Ascending aorta (tissue), 2 donors: ENCODE measurements around the gene CDH13. TPM values are rescaled to one million over a fixed set of nuclear protein-coding genes. Genes with fewer than 3 reads are reported as not detected.

Experiments used
- DNase-seq, 2 donors: peaks; one replicate each; pipeline ENCODE4 v3.0.0-alpha.2; 2019; ENCODE audit warnings: low spot score in 2 of 2
- H3K27ac ChIP-seq, 2 donors: fragments of 200-600 bp; sonication (generic); one replicate each; pipeline ENCODE4 v1.5.1; 2016 to 2017; ENCODE audit warnings: mild to moderate bottlenecking in 1 of 2
- H3K27me3 ChIP-seq: fragments of 200-600 bp; sonication (generic); one replicate; pipeline ENCODE4 v1.5.1; 2017
- H3K36me3 ChIP-seq, 2 donors: fragments of 200-600 bp; sonication (generic); one replicate each; pipeline ENCODE4 v1.5.1; 2016
- H3K4me1 ChIP-seq, 2 donors: fragments of 200-600 bp; sonication (generic); one replicate each; pipeline ENCODE4 v1.5.1; 2016 to 2017; ENCODE audit warnings: mild to moderate bottlenecking in 1 of 2
- H3K4me3 ChIP-seq, 2 donors: fragments of 200-600 bp; sonication (generic); one replicate each; pipeline ENCODE4 v1.5.1; 2016 to 2017; ENCODE audit warnings: mild to moderate bottlenecking in 1 of 2
- H3K9me3 ChIP-seq, 2 donors: fragments of 200-600 bp; sonication (generic); one replicate each; pipeline ENCODE4 v1.5.1; 2016
- CTCF ChIP-seq, 3 experiments: fragments of 200-600 bp in 2 of 3; fragments of 450-650 bp in 1 of 3; sonication (generic) in 2 of 3; IDR thresholded peaks; one replicate each; pipeline ENCODE4 v1.5.1; 2016 to 2019; ENCODE audit warnings: antibody characterized with exemption in 3 of 3, mild to moderate bottlenecking in 1 of 3, moderate library complexity in 1 of 3
- intact Hi-C: fragments of 100-400 bp; cut with DNase I; formaldehyde crosslinking; loops from one replicate; pipeline ENCODE4 v1.15.1; 2023
- total RNA-seq: library from RNA; depleted of rRNA; stranded (reverse); fragments of >200 nt; gene quantifications from one replicate; pipeline ENCODE4 v1.1.0, GENCODE V29; 2016

The CDH13 gene
- total RNA-seq, 1 donor from 2014 or later, result 160 TPM

- no peaks in the 10 kb centered on the region for H3K36me3 ChIP-seq
- TF ChIP-seq CTCF (IDR thresholded peaks at IDR 0.05), result no peak
- no peak for DNase-seq
- intact Hi-C loops, result no loop called here
- no peak overlapping the region for H3K4me3 ChIP-seq
- no peaks in the 10 kb centered on the region for H3K9me3 ChIP-seq
- H3K27ac ChIP-seq, result no peak overlapping the region
- H3K4me1 ChIP-seq, result no peaks in the 10 kb centered on the region
- H3K27me3 ChIP-seq, result no peaks in the 10 kb centered on the region
Observed at GRCh38 chr16:83273504-83274173, 646.9 kb downstream of the CDH13 start.

GRCh38 chr16:83279251-83279650 is 652.5 kb downstream of the CDH13 start:
- Histone ChIP-seq H3K36me3 (no peaks in the 10 kb centered on the region), H3K27me3 (no peaks in the 10 kb centered on the region), H3K27ac (no peak overlapping the region), H3K9me3 (no peaks in the 10 kb centered on the region), H3K4me1 (no peaks in the 10 kb centered on the region), H3K4me3 (no peak overlapping the region)
- TF ChIP-seq CTCF (IDR thresholded peaks at IDR 0.05), result no peak
- DNase-seq, result no peak
- intact Hi-C loops, result no loop called here

DNA sequence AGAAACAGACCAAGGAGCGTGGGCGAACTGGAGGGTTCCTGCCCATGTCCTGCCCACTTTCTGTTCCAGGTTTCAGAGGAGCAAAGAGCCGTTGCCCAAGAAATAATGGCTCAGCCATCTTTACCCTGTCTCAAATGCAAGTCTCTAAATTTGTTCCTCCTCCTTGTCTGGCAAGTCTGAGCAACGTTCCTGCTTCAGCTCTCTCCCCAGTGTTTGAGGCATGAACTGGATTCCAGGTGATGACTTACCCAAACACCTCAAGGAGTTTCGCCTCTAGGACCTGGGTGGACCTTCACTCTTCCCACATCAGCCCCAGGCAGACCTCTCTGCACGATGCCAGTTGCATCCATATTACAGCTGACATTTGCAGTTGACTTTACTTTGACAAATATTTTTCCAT is 659.2 kb downstream of the CDH13 start:
- H3K27me3 ChIP-seq, result no peaks in the 10 kb centered on the region
- H3K4me3 ChIP-seq, result no peak overlapping the region
- H3K4me1 ChIP-seq, result no peaks in the 10 kb centered on the region
- intact Hi-C loops, result no loop called here
- DNase-seq, result no peak
- no peaks in the 10 kb centered on the region for H3K36me3 ChIP-seq
- no peak for TF ChIP-seq CTCF (IDR thresholded peaks at IDR 0.05)
- no peaks in the 10 kb centered on the region for H3K9me3 ChIP-seq
- H3K27ac ChIP-seq, result no peak overlapping the region

- no peak for DNase-seq
- no peaks in the 10 kb centered on the region for H3K9me3 ChIP-seq
- H3K36me3 ChIP-seq, result no peaks in the 10 kb centered on the region
- intact Hi-C loops, result no loop called here
- H3K27me3 ChIP-seq, result no peaks in the 10 kb centered on the region
- no peak overlapping the region for H3K27ac ChIP-seq
- no peaks in the 10 kb centered on the region for H3K4me1 ChIP-seq
- no peak overlapping the region for H3K4me3 ChIP-seq
- no peak for TF ChIP-seq CTCF (IDR thresholded peaks at IDR 0.05)
Observed at GRCh38 chr16:83296505-83296904, 669.7 kb downstream of the CDH13 start.

DNA sequence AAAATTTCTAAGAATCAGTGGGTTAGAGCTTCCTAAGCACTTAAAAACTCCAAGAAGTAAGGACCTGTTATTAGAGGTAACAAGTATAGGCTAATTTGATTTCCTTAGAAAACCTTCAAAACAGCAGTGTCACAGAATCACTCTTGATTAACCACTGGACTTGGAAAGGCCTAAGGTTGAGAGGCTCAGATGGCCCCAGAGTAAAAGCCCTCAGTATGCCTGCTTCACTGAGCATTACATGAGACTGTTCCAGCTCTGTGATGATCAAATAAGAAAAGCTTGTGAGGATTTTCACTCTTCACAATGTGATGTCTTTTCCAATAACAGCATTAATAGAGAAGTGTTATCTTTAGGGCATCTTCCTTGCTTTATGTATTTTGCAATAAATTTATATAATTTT is 671.8 kb downstream of the CDH13 start:
- TF ChIP-seq CTCF (IDR thresholded peaks at IDR 0.05), result no peak
- H3K27me3 ChIP-seq, result no peaks in the 10 kb centered on the region
- DNase-seq, result no peak
- intact Hi-C loops, result no loop called here
- no peak overlapping the region for H3K27ac ChIP-seq
- H3K36me3 ChIP-seq, result no peaks in the 10 kb centered on the region
- H3K9me3 ChIP-seq, result no peaks in the 10 kb centered on the region
- H3K4me3 ChIP-seq, result no peak overlapping the region
- peaks cover 0 to 3% of the 10 kb centered on the region in 2 donors for H3K4me1 ChIP-seq

DNA sequence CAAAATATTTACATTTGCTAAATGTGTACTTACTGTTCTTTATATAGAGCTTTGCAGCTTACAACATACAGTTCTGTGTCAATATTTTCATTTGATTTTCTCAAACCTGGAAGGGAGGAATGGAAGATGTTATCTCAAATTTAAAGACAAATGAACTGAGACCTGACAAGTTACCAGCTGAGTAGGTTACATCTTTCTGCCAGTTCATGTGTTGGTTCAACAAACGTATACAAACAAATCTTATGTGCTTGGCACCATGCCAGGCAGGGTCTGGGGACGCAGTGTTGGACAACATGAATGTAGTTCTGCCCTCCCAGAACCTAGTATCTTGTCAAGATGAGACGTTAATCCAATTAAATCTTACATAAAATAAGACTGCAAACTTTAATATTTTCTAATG is 673.6 kb downstream of the CDH13 start:
- no peak for TF ChIP-seq CTCF (IDR thresholded peaks at IDR 0.05)
- Histone ChIP-seq H3K36me3 (no peaks in the 10 kb centered on the region), H3K27ac (no peak overlapping the region), H3K4me1 (peaks cover 0 to 3% of the 10 kb centered on the region in 2 donors), H3K4me3 (no peak overlapping the region), H3K9me3 (no peaks in the 10 kb centered on the region), H3K27me3 (no peaks in the 10 kb centered on the region)
- DNase-seq, result no peak
- intact Hi-C loops, result no loop called here
